Lung (tissue), 12 donors: ENCODE results near the gene TCL1B. TPM values are rescaled to one million over a fixed set of nuclear protein-coding genes. Genes with fewer than 3 reads are reported as not detected.

ENCODE experiments used
- ATAC-seq: fragments of 200-7000 bp; cut with Tn5 transposase; one replicate; pipeline ENCODE4 v1.9.1; 2020; ENCODE audit warnings: moderate number of reproducible peaks; ENCODE audit not compliant: insufficient read depth, low FRiP score
- DNase-seq, 3 donors: peaks; one replicate each; pipeline ENCODE4 v3.0.0-alpha.2; 2013 to 2017
- H3K27ac ChIP-seq, 2 donors: one replicate each; pipeline ENCODE4 v1.5.1; 2013; ENCODE audit warnings: mild to moderate bottlenecking in 2 of 2, moderate library complexity in 2 of 2, control low read depth in 1 of 2, inconsistent platforms in 1 of 2, low read depth in 1 of 2, low read length in 1 of 2
- H3K27me3 ChIP-seq, 3 donors: one replicate each; pipeline ENCODE4 v1.5.1; 2013; ENCODE audit warnings: low read length in 2 of 3; ENCODE audit not compliant: control insufficient read depth in 3 of 3, insufficient read depth in 3 of 3
- H3K36me3 ChIP-seq, 4 donors: one replicate each; pipeline ENCODE4 v1.5.1; 2013; ENCODE audit warnings: low read length in 4 of 4, mild to moderate bottlenecking in 1 of 4, moderate library complexity in 1 of 4; ENCODE audit not compliant: control insufficient read depth in 4 of 4, insufficient read depth in 4 of 4
- H3K4me1 ChIP-seq, 5 donors: one replicate each; pipeline ENCODE4 v1.5.1; 2013; ENCODE audit warnings: low read length in 5 of 5, mild to moderate bottlenecking in 2 of 5, moderate library complexity in 1 of 5; ENCODE audit not compliant: control insufficient read depth in 5 of 5, insufficient read depth in 5 of 5
- H3K4me3 ChIP-seq: one replicate; pipeline ENCODE4 v1.5.1; 2013; ENCODE audit warnings: mild to moderate bottlenecking, control low read depth, moderate library complexity
- H3K9ac ChIP-seq, 2 donors: one replicate each; pipeline ENCODE4 v1.5.1; 2013; ENCODE audit warnings: low read length in 2 of 2, control low read depth in 1 of 2; ENCODE audit not compliant: insufficient read depth in 1 of 2
- H3K9me3 ChIP-seq, 4 donors: one replicate each; pipeline ENCODE4 v1.5.1; 2013; ENCODE audit warnings: low read length in 3 of 4, mild to moderate bottlenecking in 1 of 4, moderate library complexity in 1 of 4; ENCODE audit not compliant: control insufficient read depth in 4 of 4, insufficient read depth in 3 of 4
- WGBS, 2 donors: extraction: QIAGEN DNeasy Blood & Tissue Kit; methylation state at CpG; one replicate each; pipeline ENCODE4 v1.1.7; 2013; 5-methylcytosine and 5-hydroxymethylcytosine counted together
- polyA plus RNA-seq, 2 donors: library from polyadenylated mRNA; stranded (reverse); fragments of 200-250 nt; gene quantifications; one replicate each; pipeline ENCODE4 v1.2.1, GENCODE V29; 2013
- total RNA-seq, 2 donors: library from RNA; depleted of rRNA in 1 of 2; stranded (reverse); fragments of >200 nt in 1 of 2; gene quantifications; one replicate each; pipeline ENCODE4 v1.2.1, GENCODE V29; 2014 to 2021
- TF ChIP-seq, protein P1 (sequence below): IDR thresholded peaks from 2 replicates; pipeline ENCODE4 v1.5.1; 2012; ENCODE audit warnings: mild to moderate bottlenecking; ENCODE audit errors: control extremely low read depth, extremely low read depth
- donor health status: control.
- donor health status: control.
- donor health status: Bipolar disorder and iron deficiency.
- donor health status: healthy.
- donor health status: DM: yes; HTN: yes; CAD: no.

TCL1B gene
- total and polyA plus RNA-seq, 4 donors, result 0.03 to 0.28 TPM; not detected in 2

GRCh38 chr14:95647926-95648325 lies 38.3 kb upstream of the TCL1B start:
- H3K4me3 ChIP-seq, result no peak overlapping the region
- DNase-seq (no peak), ATAC-seq (no peak)
- H3K9me3 ChIP-seq, result peaks cover 0 to 2% (median 0%) of the 10 kb centered on the region in 4 donors
- H3K9ac ChIP-seq, result no peak overlapping the region
- H3K27me3 ChIP-seq, result peaks cover 0 to 3% (median 0%) of the 10 kb centered on the region in 3 donors
- no peaks in the 10 kb centered on the region for H3K36me3 ChIP-seq
- no peaks in the 10 kb centered on the region for H3K4me1 ChIP-seq
- TF ChIP-seq, protein P1, sequence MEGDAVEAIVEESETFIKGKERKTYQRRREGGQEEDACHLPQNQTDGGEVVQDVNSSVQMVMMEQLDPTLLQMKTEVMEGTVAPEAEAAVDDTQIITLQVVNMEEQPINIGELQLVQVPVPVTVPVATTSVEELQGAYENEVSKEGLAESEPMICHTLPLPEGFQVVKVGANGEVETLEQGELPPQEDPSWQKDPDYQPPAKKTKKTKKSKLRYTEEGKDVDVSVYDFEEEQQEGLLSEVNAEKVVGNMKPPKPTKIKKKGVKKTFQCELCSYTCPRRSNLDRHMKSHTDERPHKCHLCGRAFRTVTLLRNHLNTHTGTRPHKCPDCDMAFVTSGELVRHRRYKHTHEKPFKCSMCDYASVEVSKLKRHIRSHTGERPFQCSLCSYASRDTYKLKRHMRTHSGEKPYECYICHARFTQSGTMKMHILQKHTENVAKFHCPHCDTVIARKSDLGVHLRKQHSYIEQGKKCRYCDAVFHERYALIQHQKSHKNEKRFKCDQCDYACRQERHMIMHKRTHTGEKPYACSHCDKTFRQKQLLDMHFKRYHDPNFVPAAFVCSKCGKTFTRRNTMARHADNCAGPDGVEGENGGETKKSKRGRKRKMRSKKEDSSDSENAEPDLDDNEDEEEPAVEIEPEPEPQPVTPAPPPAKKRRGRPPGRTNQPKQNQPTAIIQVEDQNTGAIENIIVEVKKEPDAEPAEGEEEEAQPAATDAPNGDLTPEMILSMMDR, result no peak
- H3K27ac ChIP-seq, result no peak overlapping the region
- 71 to 83% methylated on average over 3 of the region's 3 CpGs for WGBS, 2 donors

- H3K4me1 ChIP-seq, result no peaks in the 10 kb centered on the region
- H3K27me3 ChIP-seq, result peaks cover 0 to 3% (median 0%) of the 10 kb centered on the region in 3 donors
- 70 to 78% methylated on average over 7 of the region's 7 CpGs for WGBS, 2 donors
- H3K36me3 ChIP-seq, result no peaks in the 10 kb centered on the region
- H3K4me3 ChIP-seq, result no peak overlapping the region
- H3K9ac ChIP-seq, result no peak overlapping the region
- TF ChIP-seq, protein P1, result no peak
- DNase-seq, result no peak
- ATAC-seq, result no peak
- no peak overlapping the region for H3K27ac ChIP-seq
- peaks cover 0 to 2% (median 0%) of the 10 kb centered on the region in 4 donors for H3K9me3 ChIP-seq
Measured at GRCh38 chr14:95649230-95649629, 37.0 kb upstream of the TCL1B start.

GRCh38 chr14:95651028-95651427 lies 35.2 kb upstream of the TCL1B start:
- no peak for ATAC-seq

More at GRCh38 chr14:95651028-95651427, 35.2 kb upstream of the TCL1B start:
- WGBS, 2 donors, result 68 to 70% methylated on average over 7 of the region's 7 CpGs
- TF ChIP-seq, protein P1, result no peak
- no peaks in the 10 kb centered on the region for H3K4me1 ChIP-seq
- H3K9ac ChIP-seq, result no peak overlapping the region
- H3K4me3 ChIP-seq, result no peak overlapping the region
- H3K9me3 ChIP-seq, result peaks cover 0 to 2% (median 0%) of the 10 kb centered on the region in 4 donors
- H3K27me3 ChIP-seq, result no peaks in the 10 kb centered on the region
- no peaks in the 10 kb centered on the region for H3K36me3 ChIP-seq
- DNase-seq, result no peak
- H3K27ac ChIP-seq, result no peak overlapping the region
